Adrenal gland (tissue), 5 donors: ENCODE measurements around the gene HBM.

Source experiments
- POLR2A ChIP-seq, 2 donors: fragments of 450-650 bp; IDR thresholded peaks; one replicate each; pipeline ENCODE4 v1.6.1; 2017; ENCODE audit warnings: antibody characterized with exemption in 2 of 2, mild to moderate bottlenecking in 2 of 2, moderate library complexity in 1 of 2
- TF ChIP-seq, protein P1 (sequence below), 6 experiments: fragments of 450-650 bp in 4 of 6; fragments of 200-600 bp in 2 of 6; sonication (generic) in 1 of 6; IDR thresholded peaks; 1 replicate in 5 of 6; 2 replicates in 1 of 6; pipeline versions ENCODE4 v1.5.1 to v1.8.0; 2016 to 2021; ENCODE audit warnings: antibody characterized with exemption in 6 of 6, mild to moderate bottlenecking in 2 of 6, moderate library complexity in 1 of 6
- donor health status: DM: no; HTN: no; CAD: no.

DNA sequence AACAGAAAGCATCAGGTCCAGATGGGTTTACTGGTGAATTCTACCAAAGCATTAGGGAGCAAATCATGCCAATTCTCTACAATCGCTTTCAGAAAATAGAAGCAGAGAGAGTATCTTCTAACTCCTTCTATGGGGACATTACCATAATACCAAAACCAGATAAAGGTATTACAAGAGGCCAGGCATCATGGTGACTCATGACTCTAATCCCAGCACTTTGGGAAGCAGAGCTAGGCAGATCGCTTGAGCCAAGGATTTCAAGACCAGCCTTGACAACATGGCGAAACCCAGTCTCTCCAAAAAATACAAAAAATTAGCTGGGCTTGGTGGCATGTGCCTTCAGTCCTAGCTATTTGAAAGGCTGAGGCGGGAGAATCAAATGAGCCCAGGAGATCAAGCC is 37.5 kb downstream of the HBM start:
- no peak for TF ChIP-seq POLR2A (IDR thresholded peaks at IDR 0.05)
- TF ChIP-seq, protein P1, sequence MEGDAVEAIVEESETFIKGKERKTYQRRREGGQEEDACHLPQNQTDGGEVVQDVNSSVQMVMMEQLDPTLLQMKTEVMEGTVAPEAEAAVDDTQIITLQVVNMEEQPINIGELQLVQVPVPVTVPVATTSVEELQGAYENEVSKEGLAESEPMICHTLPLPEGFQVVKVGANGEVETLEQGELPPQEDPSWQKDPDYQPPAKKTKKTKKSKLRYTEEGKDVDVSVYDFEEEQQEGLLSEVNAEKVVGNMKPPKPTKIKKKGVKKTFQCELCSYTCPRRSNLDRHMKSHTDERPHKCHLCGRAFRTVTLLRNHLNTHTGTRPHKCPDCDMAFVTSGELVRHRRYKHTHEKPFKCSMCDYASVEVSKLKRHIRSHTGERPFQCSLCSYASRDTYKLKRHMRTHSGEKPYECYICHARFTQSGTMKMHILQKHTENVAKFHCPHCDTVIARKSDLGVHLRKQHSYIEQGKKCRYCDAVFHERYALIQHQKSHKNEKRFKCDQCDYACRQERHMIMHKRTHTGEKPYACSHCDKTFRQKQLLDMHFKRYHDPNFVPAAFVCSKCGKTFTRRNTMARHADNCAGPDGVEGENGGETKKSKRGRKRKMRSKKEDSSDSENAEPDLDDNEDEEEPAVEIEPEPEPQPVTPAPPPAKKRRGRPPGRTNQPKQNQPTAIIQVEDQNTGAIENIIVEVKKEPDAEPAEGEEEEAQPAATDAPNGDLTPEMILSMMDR (IDR thresholded peaks at IDR 0.05): no peak
